HepG2 (cell line): ENCODE data around the gene ATRN. TPM values are rescaled to one million over a fixed set of nuclear protein-coding genes. Genes with fewer than 3 reads are reported as not detected.

Experiments used
- DBP ChIP-seq: sonication (generic); formaldehyde crosslinking; IDR thresholded peaks from 2 replicates; pipeline ENCODE4 v1.4.0; 2020; ENCODE audit warnings: missing genetic modification reagents; ENCODE audit errors: not compliant biosample characterization
- DMTF1 ChIP-seq: sonication (generic); formaldehyde crosslinking; IDR thresholded peaks from 2 replicates; pipeline ENCODE4 v1.4.0; 2020; ENCODE audit warnings: mild to moderate bottlenecking, missing genetic modification reagents
- DR1 ChIP-seq: sonication (generic); formaldehyde crosslinking; IDR thresholded peaks from 2 replicates; pipeline ENCODE4 v1.8.0; 2021; ENCODE audit warnings: mild to moderate bottlenecking, missing genetic modification reagents, inconsistent platforms
- GRHL1 ChIP-seq: sonication (generic); formaldehyde crosslinking; conservative IDR thresholded peaks from 2 replicates; pipeline ENCODE4 v1.8.0; 2022; ENCODE audit warnings: missing genetic modification reagents
- HOXA5 ChIP-seq: sonication (generic); formaldehyde crosslinking; IDR thresholded peaks from 2 replicates; pipeline ENCODE4 v1.4.0; 2020; ENCODE audit warnings: missing genetic modification reagents
- IRX3 ChIP-seq: sonication (generic); formaldehyde crosslinking; IDR thresholded peaks from 2 replicates; pipeline ENCODE4 v1.8.1; 2023; ENCODE audit warnings: mild to moderate bottlenecking, low read depth, missing genetic modification reagents, borderline replicate concordance
- KDM3A ChIP-seq: IDR thresholded peaks from 2 replicates; pipeline ENCODE4 v1.6.1; 2018; ENCODE audit warnings: low read depth, missing compliant biosample characterization
- MTF2 ChIP-seq: sonication (generic); formaldehyde crosslinking; IDR thresholded peaks from 2 replicates; pipeline ENCODE4 v1.5.0; 2020; ENCODE audit warnings: missing genetic modification reagents, borderline replicate concordance
- ONECUT2 ChIP-seq: sonication (generic); formaldehyde crosslinking; IDR thresholded peaks from 2 replicates; pipeline ENCODE4 v1.4.0; 2020; ENCODE audit warnings: missing genetic modification reagents
- PATZ1 ChIP-seq: sonication (generic); formaldehyde crosslinking; IDR thresholded peaks from 2 replicates; pipeline ENCODE4 v1.4.0; 2020; ENCODE audit warnings: missing genetic modification reagents
- POLR2AphosphoS5 ChIP-seq: IDR thresholded peaks from 2 replicates; pipeline ENCODE4 v1.6.1; 2012; ENCODE audit warnings: low read depth, low read length
- SIN3B ChIP-seq: fragments of 150-350 bp; IDR thresholded peaks from 2 replicates; pipeline ENCODE4 v1.6.1; 2014; ENCODE audit warnings: low read length
- TEAD3 ChIP-seq: optimal IDR thresholded peaks from 2 replicates; pipeline ENCODE3; 2016; ENCODE audit warnings: borderline replicate concordance
- ZFX ChIP-seq: sonication (generic); formaldehyde crosslinking; IDR thresholded peaks from 2 replicates; pipeline ENCODE4 v1.4.0; 2020; ENCODE audit warnings: mild to moderate bottlenecking, low read depth, missing genetic modification reagents, moderate library complexity
- ZNF101 ChIP-seq: sonication (generic); formaldehyde crosslinking; IDR thresholded peaks from 2 replicates; pipeline ENCODE4 v1.4.0; 2020; ENCODE audit warnings: mild to moderate bottlenecking, low read depth, missing genetic modification reagents, borderline replicate concordance
- ZNF570 ChIP-seq: sonication (generic); formaldehyde crosslinking; IDR thresholded peaks from 2 replicates; pipeline ENCODE4 v1.4.0; 2020; ENCODE audit warnings: mild to moderate bottlenecking, missing genetic modification reagents, borderline replicate concordance
- ZNF576 ChIP-seq: sonication (generic); formaldehyde crosslinking; IDR thresholded peaks from 2 replicates; pipeline ENCODE4 v1.4.0; 2020; ENCODE audit warnings: mild to moderate bottlenecking, missing genetic modification reagents
- ZNF660 ChIP-seq: sonication (generic); formaldehyde crosslinking; IDR thresholded peaks from 2 replicates; pipeline ENCODE4 v1.5.1; 2020; ENCODE audit warnings: mild to moderate bottlenecking, low read depth, missing genetic modification reagents, borderline replicate concordance
- ZNF747 ChIP-seq: sonication (generic); formaldehyde crosslinking; IDR thresholded peaks from 2 replicates; pipeline ENCODE4 v1.8.1; 2023; ENCODE audit warnings: missing genetic modification reagents, mild to moderate bottlenecking, borderline replicate concordance
- ZNF75D ChIP-seq: sonication (generic); formaldehyde crosslinking; IDR thresholded peaks from 2 replicates; pipeline ENCODE4 v1.8.1; 2023; ENCODE audit warnings: missing genetic modification reagents, mild to moderate bottlenecking, borderline replicate concordance
- ZSCAN25 ChIP-seq: sonication (generic); formaldehyde crosslinking; IDR thresholded peaks from 2 replicates; pipeline ENCODE4 v1.8.0; 2022; ENCODE audit warnings: mild to moderate bottlenecking, missing genetic modification reagents
- polyA plus RNA-seq, 8 experiments: library from polyadenylated mRNA; depleted of rRNA in 3 of 8; stranded (reverse) in 7 of 8; unstranded in 1 of 8; fragments of >200 nt; fragmentation: Illumina TruSeq in 4 of 8; extraction: Trizol in 4 of 8; gene quantifications; 2 replicates each; pipeline versions ENCODE4 v1.2.1 to v1.2.3, GENCODE V29; 2011 to 2016; ENCODE audit warnings: low read depth in 4 of 8, missing spikeins in 1 of 8, mixed read lengths in 1 of 8; ENCODE audit not compliant: insufficient read depth in 1 of 8
- total RNA-seq, 5 experiments: library from RNA; depleted of rRNA; stranded (reverse); fragments of >200 nt; fragmentation: Illumina TruSeq; extraction: Trizol; gene quantifications; 2 replicates each; pipeline ENCODE4 v1.2.3, GENCODE V29; 2016; ENCODE audit warnings: low read depth in 1 of 5

ATRN gene
- total and polyA plus RNA-seq, 2 of the 13 experiments (the other 11 are each of a cell fraction or from before 2014, with no cell fraction given) = 44.2 to 81.1 TPM

GRCh38 chr20:3628502-3629314 lies 157.9 kb downstream of the ATRN start (continued):
- TF ChIP-seq ZNF660 (CRISPR knock-in tag) = no peak
- no peak for TF ChIP-seq ZNF75D (CRISPR knock-in tag)
- no peak; the same call in 1 of the 2 replicates for TF ChIP-seq MTF2
- TF ChIP-seq DR1 = no peak
- 0 out of 2 replicates have a peak, but pooled peaks have one; percentile 49 for TF ChIP-seq IRX3
- TF ChIP-seq ZFX (CRISPR knock-in tag) = no peak
- peak; percentile 72 for TF ChIP-seq DBP
- TF ChIP-seq POLR2AphosphoS5 = no peak
- TF ChIP-seq KDM3A (CRISPR knock-in tag) = no peak; the same call in 1 of the 2 replicates
- TF ChIP-seq ZNF747 = peak; percentile 68; the same call in 1 of the 2 replicates
- TF ChIP-seq ZNF570 = no peak
- TF ChIP-seq TEAD3 (CRISPR knock-in tag) = peak; percentile 65
- TF ChIP-seq ONECUT2 = peak; percentile 35; the same call in 1 of the 2 replicates
- peak; percentile 60; the same call in 1 of the 2 replicates for TF ChIP-seq ZSCAN25 (CRISPR knock-in tag)
- TF ChIP-seq ZNF576 (CRISPR knock-in tag) = no peak
- TF ChIP-seq ZNF101 (CRISPR knock-in tag) = no peak
- TF ChIP-seq SIN3B = no peak
- 0 out of 2 replicates have a peak, but pooled peaks have one; percentile 66 for TF ChIP-seq HOXA5
- TF ChIP-seq GRHL1 (CRISPR knock-in tag) = no peak
- TF ChIP-seq DMTF1 (CRISPR knock-in tag) = no peak
- TF ChIP-seq PATZ1 = peak; percentile 39; the same call in 1 of the 2 replicates
